ENCODE results near the gene PI4KA.

DNA sequence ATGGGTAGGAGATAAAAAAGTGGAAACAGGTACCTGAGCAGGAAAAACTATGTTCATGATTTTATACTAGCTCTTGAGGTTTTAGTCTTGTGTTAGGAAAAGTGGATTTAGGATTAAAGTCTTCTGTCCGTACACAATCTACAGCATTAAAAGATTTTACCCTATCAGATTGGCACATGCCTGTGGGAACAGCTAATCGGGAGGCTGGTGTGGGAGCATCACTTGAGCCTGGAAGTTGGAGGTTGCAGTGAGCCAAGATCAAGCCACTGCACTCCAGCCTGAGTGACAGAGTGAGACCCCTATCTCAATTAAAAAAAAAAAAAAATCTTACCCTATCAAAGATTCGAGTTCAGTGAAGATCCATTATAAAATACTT lies 46.4 kb upstream of the PI4KA start:
- TF ChIP-seq, protein P1, sequence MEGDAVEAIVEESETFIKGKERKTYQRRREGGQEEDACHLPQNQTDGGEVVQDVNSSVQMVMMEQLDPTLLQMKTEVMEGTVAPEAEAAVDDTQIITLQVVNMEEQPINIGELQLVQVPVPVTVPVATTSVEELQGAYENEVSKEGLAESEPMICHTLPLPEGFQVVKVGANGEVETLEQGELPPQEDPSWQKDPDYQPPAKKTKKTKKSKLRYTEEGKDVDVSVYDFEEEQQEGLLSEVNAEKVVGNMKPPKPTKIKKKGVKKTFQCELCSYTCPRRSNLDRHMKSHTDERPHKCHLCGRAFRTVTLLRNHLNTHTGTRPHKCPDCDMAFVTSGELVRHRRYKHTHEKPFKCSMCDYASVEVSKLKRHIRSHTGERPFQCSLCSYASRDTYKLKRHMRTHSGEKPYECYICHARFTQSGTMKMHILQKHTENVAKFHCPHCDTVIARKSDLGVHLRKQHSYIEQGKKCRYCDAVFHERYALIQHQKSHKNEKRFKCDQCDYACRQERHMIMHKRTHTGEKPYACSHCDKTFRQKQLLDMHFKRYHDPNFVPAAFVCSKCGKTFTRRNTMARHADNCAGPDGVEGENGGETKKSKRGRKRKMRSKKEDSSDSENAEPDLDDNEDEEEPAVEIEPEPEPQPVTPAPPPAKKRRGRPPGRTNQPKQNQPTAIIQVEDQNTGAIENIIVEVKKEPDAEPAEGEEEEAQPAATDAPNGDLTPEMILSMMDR (IDR thresholded peaks at IDR 0.05): no peak
- TF ChIP-seq EZH2phosphoT487 (IDR thresholded peaks at IDR 0.05): no peak

All from neural progenitor cell (in vitro differentiated cells).